Neuronal stem cell (in vitro differentiated cells): ENCODE data around the gene CHMP1A.
"Not testable (repeated sequence)": the region's sequence is repeated elsewhere in the genome, so short reads cannot be mapped to it uniquely, and the experiment has no call there.

Experiments
- DNase-seq: peaks from one replicate; pipeline ENCODE4 v3.0.0-alpha.2; 2013; ENCODE audit warnings: low spot score
- H2AFZ ChIP-seq: one replicate; pipeline ENCODE4 v1.6.1; 2013; ENCODE audit warnings: mild to moderate bottlenecking, low read length, inconsistent platforms
- H2AK5ac ChIP-seq: 2 replicates; pipeline ENCODE4 v1.6.1; 2013; ENCODE audit warnings: low read depth, mild to moderate bottlenecking, inconsistent platforms, low read length, moderate library complexity, mixed read lengths
- H2BK120ac ChIP-seq: 2 replicates; pipeline ENCODE4 v1.6.1; 2013; ENCODE audit warnings: low read depth, mild to moderate bottlenecking, inconsistent platforms, low read length, moderate library complexity, mixed read lengths
- H2BK12ac ChIP-seq: one replicate; pipeline ENCODE4 v1.6.1; 2013; ENCODE audit warnings: low read length, inconsistent platforms
- H2BK15ac ChIP-seq: 2 replicates; pipeline ENCODE4 v1.6.1; 2013; ENCODE audit warnings: mild to moderate bottlenecking, low read length, inconsistent platforms, mixed read lengths
- H2BK5ac ChIP-seq: one replicate; pipeline ENCODE4 v1.6.1; 2013; ENCODE audit warnings: inconsistent platforms, mild to moderate bottlenecking, low read length, moderate library complexity
- H3K14ac ChIP-seq: one replicate; pipeline ENCODE4 v1.6.1; 2013; ENCODE audit warnings: low read length, inconsistent platforms
- H3K18ac ChIP-seq: 2 replicates; pipeline ENCODE4 v1.6.1; 2013; ENCODE audit warnings: low read length, inconsistent platforms
- H3K23ac ChIP-seq: 2 replicates; pipeline ENCODE4 v1.6.1; 2013; ENCODE audit warnings: low read depth, mild to moderate bottlenecking, mixed read lengths, low read length, inconsistent platforms; ENCODE audit not compliant: poor library complexity
- H3K27ac ChIP-seq: replicated peaks from 3 replicates; pipeline ENCODE4 v1.5.1; 2013; ENCODE audit warnings: low read length, inconsistent platforms
- H3K27me3 ChIP-seq, 3 experiments: 2 replicates each; pipeline ENCODE4 v1.6.1; 2013; ENCODE audit warnings: low read length in 3 of 3, mild to moderate bottlenecking in 2 of 3, inconsistent platforms in 1 of 3, low read depth in 1 of 3, mixed read lengths in 1 of 3, moderate library complexity in 1 of 3; ENCODE audit not compliant: control insufficient read depth in 3 of 3, insufficient read depth in 3 of 3
- H3K36me3 ChIP-seq, 2 donors: replicated peaks in 1 of 2; 2 replicates each; pipeline ENCODE4 v1.6.1; 2013; ENCODE audit warnings: low read length in 2 of 2; ENCODE audit not compliant: control insufficient read depth in 2 of 2, insufficient read depth in 2 of 2
- H3K4ac ChIP-seq: 2 replicates; pipeline ENCODE4 v1.6.1; 2013; ENCODE audit warnings: inconsistent platforms, mild to moderate bottlenecking, low read length, moderate library complexity
- H3K4me1 ChIP-seq, 2 donors: 1 replicate in 1 of 2; 2 replicates in 1 of 2; pipeline ENCODE4 v1.6.1; 2013; ENCODE audit warnings: low read length in 2 of 2, low read depth in 1 of 2; ENCODE audit not compliant: control insufficient read depth in 2 of 2, insufficient read depth in 1 of 2
- H3K4me2 ChIP-seq: one replicate; pipeline ENCODE4 v1.6.1; 2013; ENCODE audit warnings: mild to moderate bottlenecking, low read length, inconsistent platforms; ENCODE audit not compliant: insufficient read depth, poor library complexity, severe bottlenecking
- H3K4me3 ChIP-seq, 2 donors: 2 replicates each; pipeline ENCODE4 v1.5.1; 2013; ENCODE audit warnings: low read length in 2 of 2, mild to moderate bottlenecking in 2 of 2, inconsistent platforms in 1 of 2, moderate library complexity in 1 of 2
- H3K79me1 ChIP-seq: one replicate; pipeline ENCODE4 v1.6.1; 2013; ENCODE audit warnings: low read depth, mild to moderate bottlenecking, inconsistent platforms, low read length, moderate library complexity
- H3K9ac ChIP-seq: one replicate; pipeline ENCODE4 v1.6.1; 2013; ENCODE audit warnings: mild to moderate bottlenecking, low read depth, low read length, inconsistent platforms; ENCODE audit not compliant: poor library complexity
- H3K9me3 ChIP-seq, 2 donors: replicated peaks in 1 of 2; 2 replicates each; pipeline versions ENCODE3 to v1.6.1; 2013; ENCODE audit warnings: low read length in 2 of 2, mild to moderate bottlenecking in 2 of 2, inconsistent platforms in 1 of 2, low read depth in 1 of 2, mixed read lengths in 1 of 2, moderate library complexity in 1 of 2; ENCODE audit not compliant: control insufficient read depth in 2 of 2, insufficient read depth in 1 of 2
- H4K8ac ChIP-seq: one replicate; pipeline ENCODE4 v1.6.1; 2013; ENCODE audit warnings: low read depth, mild to moderate bottlenecking, inconsistent platforms, low read length, moderate library complexity
- H4K91ac ChIP-seq: one replicate; pipeline ENCODE4 v1.6.1; 2013; ENCODE audit warnings: low read length, low read depth, mild to moderate bottlenecking, inconsistent platforms; ENCODE audit not compliant: poor library complexity
- WGBS, 2 donors: extraction: QIAGEN DNeasy Blood & Tissue Kit; methylation state at CpG; one replicate each; pipeline ENCODE4 v1.1.7; 2013; ENCODE audit warnings: missing lambda C conversion rate in 2 of 2, mixed read lengths in 1 of 2; ENCODE audit not compliant: insufficient read length in 2 of 2, insufficient replicate concordance in 1 of 2; ENCODE audit errors: extremely low coverage in 2 of 2; 5-methylcytosine and 5-hydroxymethylcytosine counted together

Gene CHMP1A

GRCh38 chr16:89637379-89637778, 20.1 kb downstream of the CHMP1A start:
- Histone ChIP-seq H2BK12ac (peak overlapping the region; percentile 14), H3K9me3 (no peaks in the 10 kb centered on the region), H3K4ac (no peak overlapping the region), H3K18ac (peak overlapping the region; percentile 57), H2BK120ac (no peak overlapping the region), H3K79me1 (no peaks in the 10 kb centered on the region), H3K36me3 (no peaks in the 10 kb centered on the region), H3K27me3 (peaks cover 0 to 23% (median 5%) of the 10 kb centered on the region in 3 experiments), H3K4me2 (no peak overlapping the region), H4K8ac (no peak overlapping the region), H3K14ac (no peak overlapping the region), H3K27ac (no peak overlapping the region), H2BK5ac (no peak overlapping the region), H3K23ac (no peak overlapping the region), H2AK5ac (peak overlapping the region; percentile 83), H3K4me1 (peaks cover 4 to 7% of the 10 kb centered on the region in 2 donors), H3K4me3 (no peak overlapping the region), H2BK15ac (no peak overlapping the region), H3K9ac (no peak overlapping the region), H4K91ac (no peak overlapping the region), H2AFZ (no peak overlapping the region)
- no CpG with 5 or more reads among the region's 10 CpGs for WGBS, 2 donors
- no peak for DNase-seq

- Histone ChIP-seq H3K9me3 (no peaks in the 10 kb centered on the region), H3K36me3 (no peaks in the 10 kb centered on the region)
- WGBS, 2 donors, result no CpG with 5 or more reads among the region's 12 CpGs
Observed at GRCh38 chr16:89636663-89637062, 20.8 kb downstream of the CHMP1A start.

GRCh38 chr16:89634463-89635385, 22.8 kb downstream of the CHMP1A start:
- not testable (repeated sequence) for H3K23ac ChIP-seq, DNase-seq, H2BK120ac ChIP-seq, H4K8ac ChIP-seq, H2AK5ac ChIP-seq, H3K4me2 ChIP-seq, H2AFZ ChIP-seq, H2BK15ac ChIP-seq, H3K4ac ChIP-seq, H3K4me3 ChIP-seq, H3K79me1 ChIP-seq, H4K91ac ChIP-seq, H2BK5ac ChIP-seq, H2BK12ac ChIP-seq, H3K36me3 ChIP-seq, H3K27ac ChIP-seq, H3K18ac ChIP-seq, H3K4me1 ChIP-seq, H3K9me3 ChIP-seq, H3K14ac ChIP-seq
- WGBS, 2 donors, result 100% methylated on average over 1 of the region's 2 CpGs; no CpG with 5 or more reads in 1 of the 2 donors
- Histone ChIP-seq H3K27me3 (peaks cover 0 to 25% (median 5%) of the 10 kb centered on the region in 3 experiments), H3K9ac (peak overlapping the region; percentile 21)

More at GRCh38 chr16:89636663-89637062, 20.8 kb downstream of the CHMP1A start:
- Histone ChIP-seq H3K9ac (no peak overlapping the region), H2AFZ (no peak overlapping the region), H4K8ac (no peak overlapping the region), H3K4ac (peak overlapping the region; percentile 37), H3K18ac (no peak overlapping the region), H3K14ac (no peak overlapping the region), H2BK5ac (peak overlapping the region; percentile 53), H3K79me1 (no peaks in the 10 kb centered on the region), H3K4me3 (no peak overlapping the region), H4K91ac (no peak overlapping the region), H2AK5ac (peak overlapping the region; percentile 84), H3K23ac (no peak overlapping the region), H2BK12ac (no peak overlapping the region), H3K4me1 (peaks cover under 1 to 7% of the 10 kb centered on the region in 2 donors), H3K27ac (no peak overlapping the region), H2BK120ac (no peak overlapping the region), H2BK15ac (no peak overlapping the region), H3K27me3 (peaks cover 0 to 25% (median 5%) of the 10 kb centered on the region in 3 experiments), H3K4me2 (no peak overlapping the region)
- no peak for DNase-seq

GRCh38 chr16:89633064-89633631, 24.4 kb downstream of the CHMP1A start:
- Histone ChIP-seq H3K14ac (peak overlapping the region; percentile 71), H2BK15ac (peak overlapping the region; percentile 67), H2BK12ac (no peak overlapping the region), H2BK120ac (no peak overlapping the region), H2AK5ac (peak overlapping the region; percentile 79), H4K91ac (no peak overlapping the region), H3K4ac (no peak overlapping the region), H2AFZ (no peak overlapping the region), H3K4me2 (no peak overlapping the region), H3K36me3 (no peaks in the 10 kb centered on the region), H3K27me3 (peaks cover 0 to 25% (median 5%) of the 10 kb centered on the region in 3 experiments), H3K4me3 (no peak overlapping the region), H3K9ac (no peak overlapping the region), H3K18ac (peak overlapping the region; percentile 85), H3K4me1 (no peaks in the 10 kb centered on the region), H2BK5ac (no peak overlapping the region), H3K79me1 (no peaks in the 10 kb centered on the region), H3K9me3 (peaks cover 0 to 4% of the 10 kb centered on the region in 2 donors), H4K8ac (no peak overlapping the region), H3K27ac (no peak overlapping the region), H3K23ac (peak overlapping the region; percentile 65)
- WGBS, 2 donors, result no CpG with 5 or more reads among the region's 19 CpGs
- DNase-seq, result no peak
